HUDEP-2 (cell line): ENCODE data around the gene RBBP8.
"Not testable (repeated sequence)": the region's sequence is repeated elsewhere in the genome, so short reads cannot be mapped to it uniquely, and the experiment has no call there.

Experiments used
- DNase-seq, 76 experiments: peaks; one replicate each; lab custom pipeline; 2025; ENCODE audit not compliant: unreplicated experiment in 76 of 76; lab: John Stamatoyannopoulos, UW

Gene RBBP8

DNA sequence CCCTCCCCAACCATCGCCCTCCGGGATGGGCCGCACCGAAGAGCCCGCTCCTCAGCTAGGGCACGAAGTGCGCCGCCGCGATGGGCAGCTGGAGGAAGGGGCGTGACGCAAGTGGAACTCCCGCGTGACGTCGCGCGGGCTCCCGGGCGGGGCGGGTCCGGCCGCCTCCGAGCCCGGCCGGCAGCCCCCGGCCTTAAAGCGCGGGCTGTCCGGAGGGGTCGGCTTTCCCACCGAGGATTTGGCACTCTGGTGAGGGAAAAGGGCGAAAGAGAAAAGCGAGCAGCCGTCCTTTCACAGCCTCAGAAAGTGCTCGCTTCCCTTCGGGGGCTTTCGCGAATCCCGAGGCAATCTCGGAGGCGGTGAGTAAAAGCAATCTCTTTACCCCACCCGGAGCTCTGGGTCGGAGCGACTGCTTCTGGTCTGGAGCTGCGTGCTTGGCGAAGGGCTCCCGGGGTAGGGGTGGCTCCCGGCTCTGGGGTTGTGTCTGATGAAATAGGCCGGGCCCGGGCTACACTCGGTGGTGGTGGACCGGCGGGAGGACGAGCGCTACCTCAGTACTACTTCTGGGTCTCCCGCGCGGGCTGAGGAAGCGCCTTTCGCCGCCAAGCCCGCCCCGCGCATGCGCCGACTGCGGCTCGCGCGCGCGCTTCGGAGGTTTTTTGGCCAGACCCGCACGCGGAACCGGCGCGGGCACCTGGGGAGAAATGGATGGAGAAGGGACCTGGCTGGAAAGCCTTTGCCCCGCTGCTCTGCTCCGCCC, at the start of gene RBBP8:
RBBP8 (plus strand) TSS at position 123 of the 760 bp plus-strand sequence. CDS start 3,524 bp downstream, outside the sequence.
- DNase-seq, result peak in 74 of 76 experiments; percentile 2 to 93 (median 75)

DNA sequence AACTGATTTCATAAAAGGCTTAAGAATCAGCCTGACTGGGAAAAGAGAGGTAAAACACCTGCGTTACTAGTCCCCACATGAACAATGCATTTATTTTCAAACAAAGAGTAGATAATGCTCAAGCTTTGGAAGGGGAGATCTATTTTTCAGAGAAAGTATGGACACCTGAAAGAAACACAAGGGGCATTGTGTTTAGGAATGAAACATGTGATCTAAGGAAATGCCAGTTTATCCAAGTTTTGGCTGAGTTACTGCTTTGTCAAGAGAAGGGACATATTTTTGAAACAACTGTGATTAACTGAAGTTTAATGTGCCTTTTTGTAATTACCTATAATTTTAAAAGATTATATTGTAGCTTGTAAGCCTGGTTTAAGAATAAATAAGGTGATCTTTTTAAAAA, 49.3 kb upstream of the RBBP8 start:
- no peak for DNase-seq

DNA sequence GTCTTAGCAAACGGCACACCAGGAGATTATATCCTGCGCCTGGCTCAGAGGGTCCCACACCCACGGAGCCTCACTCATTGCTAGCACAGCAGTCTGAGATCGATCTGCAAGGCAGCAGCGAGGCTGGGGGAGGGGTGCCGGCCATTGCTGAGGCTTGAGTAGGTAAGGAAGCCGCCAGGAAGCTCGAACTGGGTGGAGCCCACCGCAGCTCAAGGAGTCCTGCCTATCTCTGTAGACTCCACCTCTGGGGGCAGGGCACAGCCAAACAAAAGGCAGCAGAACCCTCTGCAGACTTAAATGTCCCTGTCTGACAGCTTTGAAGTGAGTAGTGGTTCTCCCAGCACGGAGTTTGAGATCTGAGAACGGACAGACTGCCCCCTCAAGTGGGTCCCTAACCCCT, 47.4 kb upstream of the RBBP8 start:
- peak in 1 of 76 experiments; percentile 4 for DNase-seq

DNA sequence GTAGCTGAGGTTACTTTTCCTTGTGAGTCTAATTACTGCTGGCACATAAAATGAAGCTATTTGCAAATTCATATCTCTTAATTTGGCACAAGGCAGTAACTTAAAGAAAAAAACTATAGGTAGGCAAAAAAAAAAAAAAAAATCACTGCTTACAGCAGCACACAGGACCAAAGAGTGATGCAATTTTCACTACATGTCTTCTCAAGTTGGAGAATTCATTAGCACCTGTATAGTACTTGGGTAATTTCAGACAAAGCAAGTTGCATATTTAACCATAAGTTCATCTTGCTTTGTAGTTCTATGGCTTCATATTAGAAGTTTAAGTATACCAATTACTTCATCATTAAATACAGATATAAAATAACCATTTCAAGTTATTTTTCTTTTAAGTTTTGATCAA, 33.7 kb upstream of the RBBP8 start:
- DNase-seq, result no peak

- DNase-seq, result no peak
Measured at GRCh38 chr18:22900558-22901238, 32.4 kb upstream of the RBBP8 start.

DNA sequence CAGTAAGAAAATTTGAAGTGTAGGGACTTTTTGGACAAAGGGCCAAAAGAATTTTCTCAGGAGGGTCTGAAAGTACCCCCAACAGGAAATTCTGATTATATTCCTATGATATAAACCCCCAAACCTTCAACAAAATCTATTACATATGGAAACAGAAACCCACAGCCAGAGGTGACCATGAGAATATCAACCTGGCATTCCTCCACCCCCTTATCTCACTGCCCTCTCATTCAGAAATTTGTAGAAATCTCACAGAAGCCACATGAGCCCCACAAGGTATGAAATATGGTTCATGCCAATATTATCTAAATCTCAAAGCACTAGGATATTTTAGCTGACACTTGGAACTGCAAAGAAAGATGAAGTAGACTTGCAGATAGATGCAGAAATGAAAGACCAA, 31.0 kb upstream of the RBBP8 start:
- no peak for DNase-seq

GRCh38 chr18:22903248-22903647, 29.9 kb upstream of the RBBP8 start:
- not testable (repeated sequence) for DNase-seq

DNA sequence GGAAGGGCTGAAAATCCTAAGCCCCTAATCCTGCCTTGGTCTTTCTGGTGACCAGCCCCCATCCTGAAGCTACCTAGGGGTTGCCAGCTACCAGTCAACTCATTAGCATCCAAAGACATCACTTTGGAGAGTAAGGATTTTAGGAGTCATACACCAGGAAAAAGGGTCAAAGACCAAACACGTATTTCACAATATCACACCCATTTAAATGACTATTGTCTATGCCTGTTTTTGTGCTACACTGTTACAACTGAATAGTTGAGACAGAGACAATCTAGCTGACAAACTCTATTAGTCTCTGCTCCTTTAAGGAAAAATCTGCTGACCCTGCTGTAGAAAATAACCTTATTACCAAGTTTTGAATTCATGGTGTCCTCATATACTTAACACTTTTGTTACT, 21.0 kb upstream of the RBBP8 start:
- no peak for DNase-seq

DNA sequence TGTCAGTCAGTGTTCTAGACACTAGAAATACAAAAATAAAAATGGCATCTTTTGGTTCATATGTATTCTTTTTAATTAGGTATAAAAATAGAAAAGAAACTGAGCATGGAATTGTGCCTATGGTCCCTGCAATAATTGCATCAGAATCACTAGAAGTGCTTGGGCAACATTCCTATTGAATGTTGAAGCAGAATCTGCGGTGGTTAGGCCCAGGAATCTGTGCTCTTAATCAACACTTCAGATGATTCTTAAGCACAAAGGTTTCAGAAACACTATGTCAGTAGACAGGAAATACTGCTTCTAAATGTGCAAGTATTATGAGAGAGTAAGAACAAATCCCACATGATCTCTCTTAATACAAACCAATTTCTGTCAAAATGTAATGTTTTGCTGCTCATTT, 20.3 kb upstream of the RBBP8 start:
- DNase-seq, result no peak

DNA sequence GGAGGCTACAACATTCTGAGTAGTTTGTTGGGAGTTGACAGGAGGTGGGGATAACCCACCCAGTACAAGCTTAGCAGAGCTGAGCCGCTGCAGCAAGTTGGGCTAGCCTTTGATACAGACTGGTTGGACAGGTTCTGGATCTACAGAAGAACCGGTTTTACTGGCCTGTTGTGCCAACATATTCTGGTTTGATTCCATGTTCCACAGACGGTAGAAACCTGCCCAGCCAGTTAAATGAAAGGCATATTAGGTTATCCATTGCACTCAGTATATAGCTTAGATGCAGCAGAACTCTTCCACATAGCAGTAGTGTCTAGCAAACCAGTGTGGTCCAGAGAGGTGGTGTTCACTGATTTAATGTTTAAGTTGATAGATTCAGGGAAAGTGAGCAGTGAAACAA, 19.3 kb upstream of the RBBP8 start:
- DNase-seq, result no peak

GRCh38 chr18:22914633-22915032, 18.5 kb upstream of the RBBP8 start:
- no peak for DNase-seq

DNA sequence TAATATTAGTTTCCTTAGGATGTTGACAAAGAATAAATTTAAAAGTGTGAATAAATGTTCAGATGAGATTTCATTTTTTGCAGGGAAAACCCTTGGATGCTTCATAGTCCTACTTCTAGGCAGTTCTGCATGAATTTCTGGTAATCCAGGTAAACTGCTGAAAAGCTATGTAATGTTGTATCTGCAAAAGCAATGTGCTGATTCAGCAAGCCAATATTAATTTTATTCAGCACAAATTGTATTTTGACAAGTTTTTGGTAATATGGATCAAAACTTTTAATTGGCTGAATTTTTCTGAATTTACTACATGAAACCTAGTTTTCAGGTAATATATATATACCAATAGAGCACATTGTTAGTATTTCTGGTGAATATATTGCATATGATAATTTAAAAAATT, 17.8 kb upstream of the RBBP8 start:
- no peak for DNase-seq

DNA sequence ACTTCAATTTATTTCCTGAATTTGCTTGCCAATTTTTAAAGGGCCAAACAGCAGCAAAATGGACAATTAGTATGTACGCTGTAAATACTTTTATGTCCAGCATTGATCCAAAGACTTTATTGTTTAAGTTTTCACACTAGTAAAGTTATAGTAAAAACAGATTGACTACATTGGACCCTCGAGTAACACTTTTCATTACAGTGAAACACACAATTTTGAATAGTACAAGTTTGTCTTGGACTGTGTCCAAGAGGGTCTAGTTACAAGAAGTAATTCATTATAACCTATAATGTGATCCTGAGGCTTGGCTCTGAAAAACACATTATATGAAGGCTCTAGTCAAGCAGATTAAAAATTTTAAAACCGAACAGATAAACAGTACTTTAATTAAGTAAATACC, 11.4 kb upstream of the RBBP8 start:
- no peak for DNase-seq

GRCh38 chr18:22924589-22924988, 8.5 kb upstream of the RBBP8 start:
- DNase-seq, result no peak

DNA sequence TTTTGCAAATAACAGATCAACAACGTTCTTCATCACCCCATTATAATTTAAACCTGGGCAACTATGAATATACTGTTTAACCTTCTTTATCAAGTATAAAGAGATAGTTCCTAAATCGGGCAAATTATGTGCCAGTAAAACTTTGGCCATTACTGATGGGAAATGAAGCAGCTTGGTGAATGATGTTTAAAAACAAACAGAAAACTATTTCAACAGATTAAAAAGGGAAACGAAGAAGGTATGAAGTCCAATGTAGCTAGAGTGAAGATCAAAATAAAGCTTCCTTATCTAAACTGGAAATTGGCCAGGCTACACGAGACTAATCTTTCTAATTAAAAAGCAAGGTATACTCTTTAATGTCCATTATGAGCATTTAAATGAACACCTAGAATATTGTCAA, 6.7 kb upstream of the RBBP8 start:
- DNase-seq, result no peak

GRCh38 chr18:22928339-22928738, 4.8 kb upstream of the RBBP8 start:
- DNase-seq, result no peak

GRCh38 chr18:22930089-22930713, 2.9 kb upstream of the RBBP8 start:
- DNase-seq, result peak in 66 of 76 experiments; percentile 2 to 83 (median 52)

DNA sequence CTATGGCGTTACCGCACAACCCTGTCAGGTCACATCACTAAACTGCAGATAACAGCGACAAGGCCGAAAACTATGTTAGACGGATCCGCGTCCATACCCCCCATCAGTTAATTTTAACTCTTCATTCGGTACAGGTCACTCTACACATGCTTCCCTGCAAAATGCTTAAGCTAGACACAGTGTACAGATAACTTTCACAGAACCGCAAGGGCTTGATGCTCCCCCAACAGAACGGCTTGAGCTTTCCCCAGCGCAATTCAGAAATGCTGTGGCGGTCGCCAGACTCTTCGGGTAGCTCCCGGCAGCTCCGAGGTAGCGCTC, 283 bp upstream of the RBBP8 start:
- DNase-seq, result peak in 7 of 76 experiments; percentile 6 to 62 (median 33)

- DNase-seq, result peak in 6 of 76 experiments; percentile 25 to 57 (median 51)
Measured at GRCh38 chr18:22933966-22934423, 867 bp downstream of the RBBP8 start.

DNA sequence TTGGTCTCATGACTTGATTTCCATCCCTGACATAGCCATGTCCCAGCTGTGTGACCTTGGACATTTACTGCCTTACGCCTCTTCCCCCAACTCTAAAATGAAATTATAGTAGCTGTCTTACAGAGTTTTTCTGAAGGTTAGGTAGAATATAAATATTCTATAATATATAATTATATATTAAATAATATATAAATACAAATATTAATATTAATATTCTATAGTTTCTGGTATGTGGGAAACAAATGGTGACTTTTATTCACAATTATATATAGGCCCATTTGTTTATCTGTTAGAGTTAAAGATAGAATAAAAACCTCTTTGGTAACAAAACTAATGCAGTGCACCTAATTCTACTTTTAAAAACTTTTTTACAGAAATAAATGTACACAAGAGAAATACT, 1.7 kb downstream of the RBBP8 start:
- no peak for DNase-seq

- peak in 1 of 76 experiments; percentile 15 for DNase-seq
Measured at GRCh38 chr18:22935431-22935830, 2.3 kb downstream of the RBBP8 start.

GRCh38 chr18:22936515-22936914, 3.4 kb downstream of the RBBP8 start:
- no peak for DNase-seq
